HCT116 (cell line): Measurements from ENCODE around the gene TNFRSF1A. TPM values are rescaled to one million over a fixed set of nuclear protein-coding genes. Genes with fewer than 3 reads are reported as not detected.
A peak's percentile ranks its signal among the peaks of the same experiment; 100 is the strongest.

Source experiments
- ATAC-seq: fragments of 200-7000 bp; cut with Tn5 transposase; 2 replicates; pipeline ENCODE4 v1.9.1; 2020; ENCODE audit warnings: mild to moderate bottlenecking, moderate library complexity
- BruUV-seq: library from RNA; stranded (reverse); fragments of 400-500 nt; replicated peaks from 2 replicates; lab custom pipeline; 2021; lab: Mats Ljungman, UMichigan
- CTCF ChIA-PET: fragments of 300-600 bp; sonication (Branson Sonifier 250); formaldehyde crosslinking; loops from one replicate; lab custom pipeline; 2021; ENCODE audit warnings: antibody characterized with exemption; lab: Charles Lee
- POLR2A ChIA-PET: fragments of 300-600, 350-600 bp; sonication (Branson Sonifier 250); formaldehyde crosslinking; loops from one replicate; lab custom pipeline; 2021; ENCODE audit warnings: antibody characterized with exemption; lab: Charles Lee
- RAD21 ChIA-PET, 2 experiments: fragments of 300-600 bp; sonication (Branson Sonifier 250); formaldehyde crosslinking; loops; one replicate each; lab custom pipeline; 2023; ENCODE audit warnings: low total read pairs in 2 of 2; ENCODE audit not compliant: uncharacterized antibody in 2 of 2, unreplicated experiment in 2 of 2, low non-redundant PET in 1 of 2; lab: Charles Lee
- DNase-seq: peaks from one replicate; pipeline ENCODE4 v3.0.0-alpha.2; 2010; ENCODE audit warnings: low read depth, low spot score
- H2AFZ ChIP-seq: fragments of 200-600 bp; shearing (Covaris generic), sonication (generic); 2 replicates; pipeline ENCODE4 v1.6.1; 2017; ENCODE audit warnings: low read depth, mixed run types, mixed read lengths, antibody characterized with exemption, low read length; ENCODE audit not compliant: poor library complexity, severe bottlenecking
- H3K27ac ChIP-seq: 2 replicates; pipeline ENCODE4 v1.5.1; 2012; ENCODE audit warnings: low read depth, low read length
- H3K27me3 ChIP-seq: fragments of 200-600 bp; sonication (generic); 2 replicates; pipeline ENCODE4 v1.6.1; 2016; ENCODE audit warnings: mixed run types, low read length, mixed read lengths; ENCODE audit not compliant: insufficient read depth
- H3K36me3 ChIP-seq, 2 experiments: fragments of 200-500 bp in 1 of 2; fragments of 200-600 bp in 1 of 2; sonication (Bioruptor generic) in 1 of 2; sonication (generic) in 1 of 2; 2 replicates each; pipeline versions ENCODE4 v1.5.1 to v1.6.1; 2014 to 2016; ENCODE audit warnings: low read length in 2 of 2, inconsistent platforms in 1 of 2, mixed read lengths in 1 of 2, mixed run types in 1 of 2; ENCODE audit not compliant: insufficient read depth in 2 of 2, control insufficient read depth in 1 of 2
- H3K4me1 ChIP-seq, 2 experiments: fragments of 200-600 bp in 1 of 2; sonication (generic) in 1 of 2; 2 replicates each; pipeline versions ENCODE4 v1.5.1 to v1.6.1; 2012 to 2017; ENCODE audit warnings: low read length in 2 of 2, inconsistent platforms in 1 of 2, mild to moderate bottlenecking in 1 of 2, mixed read lengths in 1 of 2, mixed run types in 1 of 2, moderate library complexity in 1 of 2; ENCODE audit not compliant: insufficient read depth in 2 of 2, control insufficient read depth in 1 of 2
- H3K4me2 ChIP-seq: fragments of 200-600 bp; sonication (generic); 2 replicates; pipeline ENCODE4 v1.6.1; 2017; ENCODE audit warnings: mixed run types, low read length, mixed read lengths
- H3K4me3 ChIP-seq, 2 experiments: fragments of 200-600 bp in 1 of 2; sonication (generic) in 1 of 2; replicated peaks in 1 of 2; 2 replicates each; pipeline ENCODE4 v1.5.1; 2011 to 2016; ENCODE audit warnings: low read length in 2 of 2, control low read depth in 1 of 2, low read depth in 1 of 2, mild to moderate bottlenecking in 1 of 2, mixed read lengths in 1 of 2, mixed run types in 1 of 2
- H3K79me2 ChIP-seq: fragments of 200-600 bp; sonication (generic); 2 replicates; pipeline ENCODE4 v1.6.1; 2017; ENCODE audit warnings: mild to moderate bottlenecking, mixed run types, low read length, moderate library complexity, mixed read lengths; ENCODE audit not compliant: insufficient read depth
- H3K9ac ChIP-seq: fragments of 200-600 bp; sonication (generic); 2 replicates; pipeline ENCODE4 v1.6.1; 2016; ENCODE audit warnings: low read length, mixed read lengths
- H3K9me2 ChIP-seq: fragments of 200-600 bp; sonication (generic), shearing (Covaris generic); 2 replicates; pipeline ENCODE4 v1.6.1; 2017; ENCODE audit warnings: mixed run types, mild to moderate bottlenecking, moderate library complexity; ENCODE audit not compliant: insufficient read depth
- H3K9me3 ChIP-seq, 2 experiments: fragments of 200-500 bp in 1 of 2; fragments of 200-600 bp in 1 of 2; sonication (Bioruptor generic) in 1 of 2; sonication (generic) in 1 of 2; 2 replicates each; pipeline ENCODE4 v1.6.1; 2014 to 2017; ENCODE audit warnings: low read length in 2 of 2, mixed read lengths in 2 of 2, inconsistent platforms in 1 of 2, low read depth in 1 of 2, mild to moderate bottlenecking in 1 of 2, mixed run types in 1 of 2, moderate library complexity in 1 of 2; ENCODE audit not compliant: control insufficient read depth in 1 of 2, insufficient read depth in 1 of 2
- H4K20me1 ChIP-seq: fragments of 200-600 bp; sonication (generic), shearing (Covaris generic); 2 replicates; pipeline ENCODE4 v1.6.1; 2017; ENCODE audit warnings: mixed run types, mild to moderate bottlenecking, moderate library complexity; ENCODE audit not compliant: insufficient read depth
- POLR2AphosphoS5 ChIP-seq: IDR thresholded peaks from 2 replicates; pipeline ENCODE4 v1.6.1; 2011; ENCODE audit warnings: mild to moderate bottlenecking, low read depth, low read length, moderate library complexity
- REST ChIP-seq: IDR thresholded peaks from 2 replicates; pipeline ENCODE4 v1.6.1; 2012; ENCODE audit warnings: low read depth
- SP1 ChIP-seq: IDR thresholded peaks from 2 replicates; pipeline ENCODE4 v1.6.1; 2012; ENCODE audit warnings: low read depth
- SRF ChIP-seq: IDR thresholded peaks from 2 replicates; pipeline ENCODE4 v1.6.1; 2012; ENCODE audit warnings: low read depth
- TCF7L2 ChIP-seq: IDR thresholded peaks from 2 replicates; pipeline ENCODE4 v1.7.0; 2011; ENCODE audit warnings: borderline replicate concordance, inconsistent platforms; ENCODE audit not compliant: insufficient read depth, insufficient read length; ENCODE audit errors: extremely low read depth
- intact Hi-C: fragments of 100-400 bp; cut with micrococcal nuclease; formaldehyde crosslinking; loops from 2 replicates; pipeline ENCODE4 v1.10.0; 2022
- total RNA-seq: library from RNA; stranded (reverse); gene quantifications from one replicate; pipeline ENCODE4 v1.2.1, GENCODE V29; 2021; ENCODE audit not compliant: unreplicated experiment

Gene TNFRSF1A
- total RNA-seq, 1 experiment from 2014 or later, result 129 TPM

- peak overlapping the region; percentile 57 for H3K27ac ChIP-seq
- H3K4me1 ChIP-seq, result peaks cover 31 to 41% of the 10 kb centered on the region in 2 experiments
- TF ChIP-seq POLR2AphosphoS5 (peak; percentile 44; the same call in 1 of the 2 replicates), SP1 (0 out of 2 replicates have a peak, but pooled peaks have one; percentile 38), SRF (no peak)
- H4K20me1 ChIP-seq, result no peaks in the 10 kb centered on the region
- H2AFZ ChIP-seq, result no peak overlapping the region
- ChIA-PET POLR2A (interaction anchor here (0.6 to 1.4 kb wide), 4 partner anchors 10 to 411 kb away, joined by 3 to 5 read pairs (median 3); partner anchors contain the start of gene COPS7A), RAD21 (no interaction called here), CTCF (no interaction called here)
- H3K4me3 ChIP-seq, result peak overlapping the region in 1 of 2 experiments; percentile 8; a peak in 1 of 4 replicates
- H3K9me2 ChIP-seq, result no peaks in the 10 kb centered on the region
- ATAC-seq (peak; percentile 79), DNase-seq (no peak)
- H3K9me3 ChIP-seq, result no peaks in the 10 kb centered on the region
- H3K79me2 ChIP-seq, result no peaks in the 10 kb centered on the region
- no peaks in the 10 kb centered on the region for H3K27me3 ChIP-seq
- H3K36me3 ChIP-seq, result peaks cover 0 to 12% of the 10 kb centered on the region in 2 experiments; a peak in 2 of 4 replicates
- H3K9ac ChIP-seq, result peak overlapping the region; percentile 26; the same call in 1 of the 2 replicates
- intact Hi-C loops, result no loop called here
- H3K4me2 ChIP-seq, result peak overlapping the region; percentile 93
- no TSS peak for BruUV-seq
These were observed 29.1 kb downstream of the TNFRSF1A start for GRCh38 chr12:6312529-6313325.

- ATAC-seq (no peak), DNase-seq (no peak)
- ChIA-PET RAD21 (no interaction called here), CTCF (no interaction called here), POLR2A (interaction anchor here (0.6 to 1.4 kb wide), 4 partner anchors 11 to 412 kb away, joined by 3 to 5 read pairs (median 3); partner anchors contain the start of gene COPS7A)
- no peaks in the 10 kb centered on the region for H3K27me3 ChIP-seq
- no peaks in the 10 kb centered on the region for H3K9me3 ChIP-seq
- peaks cover 31 to 41% of the 10 kb centered on the region in 2 experiments for H3K4me1 ChIP-seq
- no peak overlapping the region for H3K4me3 ChIP-seq
- intact Hi-C loops, result no loop called here
- no TSS peak for BruUV-seq
- no peaks in the 10 kb centered on the region for H4K20me1 ChIP-seq
- no peak overlapping the region for H2AFZ ChIP-seq
- peak overlapping the region; percentile 93 for H3K4me2 ChIP-seq
- H3K36me3 ChIP-seq, result peaks cover 0 to 12% of the 10 kb centered on the region in 2 experiments; a peak in 2 of 4 replicates
- no peaks in the 10 kb centered on the region for H3K79me2 ChIP-seq
- H3K9ac ChIP-seq, result 0 out of 2 replicates have a peak overlapping the region, but pooled peaks have one; percentile 26
- H3K9me2 ChIP-seq, result no peaks in the 10 kb centered on the region
- no peak for TF ChIP-seq REST
- TF ChIP-seq TCF7L2, result no peak
- H3K27ac ChIP-seq, result peak overlapping the region; percentile 57
These were observed 29.9 kb downstream of the TNFRSF1A start for GRCh38 chr12:6311822-6312528.
